Hepatocyte (in vitro differentiated cells): Measurements from ENCODE around the gene MYO1A.

ENCODE experiments used
- CTCF ChIP-seq: fragments of 200-600 bp; sonication (generic); IDR thresholded peaks from 2 replicates; pipeline ENCODE4 v1.5.1; 2016; ENCODE audit warnings: antibody characterized with exemption, mild to moderate bottlenecking; ENCODE audit not compliant: poor library complexity
- EZH2 ChIP-seq: fragments of 200-600 bp; sonication (generic); IDR thresholded peaks from 2 replicates; pipeline ENCODE4 v1.6.1; 2016; ENCODE audit warnings: antibody characterized with exemption, mild to moderate bottlenecking, borderline replicate concordance

- TF ChIP-seq CTCF: no peak
- TF ChIP-seq EZH2: no peak
These were observed 38.7 kb upstream of the MYO1A start, which contains the start of gene NAB2 for GRCh38 chr12:57088354-57089270.
